GM12878 (cell line): ENCODE measurements around the gene BPIFB3. TPM values are rescaled to one million over a fixed set of nuclear protein-coding genes. Genes with fewer than 3 reads are reported as not detected.
A peak's percentile ranks its signal among the peaks of the same experiment; 100 is the strongest.

Experiments
- ATAC-seq: fragments of 200-7000 bp; cut with Tn5 transposase; 3 replicates; pipeline ENCODE4 v1.9.1; 2020; ENCODE audit warnings: mild to moderate bottlenecking, moderate library complexity
- BruUV-seq: library from RNA; stranded (reverse); fragments of 400-500 nt; replicated peaks from 2 replicates; lab custom pipeline; 2021; lab: Mats Ljungman, UMichigan
- CTCF ChIA-PET: fragments of 300-600 bp; sonication (Branson Sonifier 250); formaldehyde crosslinking; extraction: SDS; loops from one replicate; lab custom pipeline; 2021; ENCODE audit warnings: inconsistent platforms; lab: Yijun Ruan, JAX
- POLR2A ChIA-PET: fragments of 350-600 bp; formaldehyde crosslinking; extraction: SDS; loops from one replicate; lab custom pipeline; 2021; ENCODE audit warnings: inconsistent platforms; lab: Charles Lee
- RAD21 ChIA-PET: fragments of 300-600 bp; sonication (Branson Sonifier 250); formaldehyde crosslinking; loops from one replicate; lab custom pipeline; 2023; ENCODE audit warnings: antibody characterized with exemption; ENCODE audit not compliant: unreplicated experiment; lab: Charles Lee
- SMC1A ChIA-PET: fragments of 300-600 bp; sonication (Branson Sonifier 250); formaldehyde crosslinking; loops from one replicate; lab custom pipeline; 2023; ENCODE audit not compliant: unreplicated experiment, uncharacterized antibody; lab: Charles Lee
- DNase-seq: peaks from one replicate; pipeline ENCODE4 v3.0.0-alpha.2; 2011; ENCODE audit warnings: low read depth, low spot score
- FAIRE-seq: peaks from 3 replicates; lab custom pipeline; 2011; peaks lifted over from hg19 to GRCh38; lab: Jason Lieb, UNC
- H2AFZ ChIP-seq: 2 replicates; pipeline ENCODE4 v1.6.0; 2011; ENCODE audit warnings: low read depth, low read length, control low read depth; ENCODE audit not compliant: control insufficient read depth
- H3K27ac ChIP-seq: 2 replicates; pipeline ENCODE4 v1.5.1; 2011; ENCODE audit warnings: control low read depth; ENCODE audit not compliant: control insufficient read depth, insufficient read depth
- H3K27me3 ChIP-seq, 2 experiments: replicated peaks in 1 of 2; 2 replicates each; pipeline versions ENCODE4 v1.6.0 to v1.6.1; 2011; ENCODE audit warnings: low read length in 1 of 2; ENCODE audit not compliant: control insufficient read depth in 2 of 2, insufficient read depth in 2 of 2
- H3K36me3 ChIP-seq, 2 experiments: 2 replicates each; pipeline ENCODE4 v1.5.1; 2011; ENCODE audit warnings: low read length in 1 of 2; ENCODE audit not compliant: control insufficient read depth in 2 of 2, insufficient read depth in 2 of 2
- H3K4me1 ChIP-seq: 2 replicates; pipeline ENCODE4 v1.6.1; 2011; ENCODE audit warnings: mild to moderate bottlenecking, low read length, moderate library complexity, mixed read lengths; ENCODE audit not compliant: control insufficient read depth, insufficient read depth
- H3K4me2 ChIP-seq: 2 replicates; pipeline ENCODE4 v1.6.0; 2011; ENCODE audit warnings: control low read depth; ENCODE audit not compliant: control insufficient read depth, insufficient read depth
- H3K4me3 ChIP-seq: fragments of 200-600 bp; sonication (generic); 2 replicates; pipeline ENCODE4 v1.5.1; 2016
- H3K79me2 ChIP-seq: 2 replicates; pipeline ENCODE4 v1.6.0; 2011; ENCODE audit warnings: low read length; ENCODE audit not compliant: control insufficient read depth, insufficient read depth
- H3K9ac ChIP-seq: 2 replicates; pipeline ENCODE4 v1.8.0; 2011; ENCODE audit warnings: low read length, control low read depth, mixed read lengths; ENCODE audit not compliant: control insufficient read depth, insufficient read depth
- H3K9me3 ChIP-seq: replicated peaks from 3 replicates; pipeline ENCODE4 v1.5.1; 2011; ENCODE audit warnings: mild to moderate bottlenecking, low read length; ENCODE audit not compliant: control insufficient read depth, insufficient read depth
- H4K20me1 ChIP-seq: 2 replicates; pipeline ENCODE4 v1.6.0; 2011; ENCODE audit not compliant: control insufficient read depth, insufficient read depth
- ASH2L ChIP-seq: fragments of 300-600, 200-600 bp; sonication (generic); IDR thresholded peaks from 2 replicates; pipeline ENCODE4 v1.6.1; 2017; ENCODE audit warnings: low read depth, mild to moderate bottlenecking, borderline replicate concordance
- CHD1 ChIP-seq: IDR thresholded peaks from 2 replicates; pipeline ENCODE4 v1.6.1; 2012; ENCODE audit warnings: low read depth, low read length, improper control_type of control experiment
- CTCF ChIP-seq, 3 experiments: IDR thresholded peaks in 2 of 3; conservative IDR thresholded peaks in 1 of 3; 2 replicates each; pipeline ENCODE4 v1.5.1; 2011; ENCODE audit warnings: low read depth in 3 of 3, low read length in 3 of 3, mild to moderate bottlenecking in 3 of 3, control low read depth in 2 of 3, moderate library complexity in 2 of 3, inconsistent platforms in 1 of 3, mixed read lengths in 1 of 3; ENCODE audit not compliant: control insufficient read depth in 2 of 3, insufficient read depth in 1 of 3; ENCODE audit errors: extremely low read depth in 1 of 3
- FOXM1 ChIP-seq: IDR thresholded peaks from 2 replicates; pipeline ENCODE4 v1.6.1; 2012; ENCODE audit warnings: low read depth, mild to moderate bottlenecking, inconsistent platforms, low read length, moderate library complexity
- HDAC6 ChIP-seq: fragments of 200-600 bp; sonication (generic); IDR thresholded peaks from one replicate; pipeline ENCODE4 v1.8.0; 2017; ENCODE audit warnings: antibody characterized with exemption; ENCODE audit not compliant: unreplicated experiment
- NFXL1 ChIP-seq: fragments of 450-650 bp; IDR thresholded peaks from 2 replicates; pipeline ENCODE4 v1.6.1; 2017; ENCODE audit warnings: antibody characterized with exemption, mild to moderate bottlenecking, borderline replicate concordance
- NR2F1 ChIP-seq: fragments of 450-650 bp; conservative IDR thresholded peaks from 2 replicates; pipeline ENCODE4 v1.6.1; 2017; ENCODE audit warnings: mild to moderate bottlenecking
- RAD21 ChIP-seq: IDR thresholded peaks from 2 replicates; pipeline ENCODE4 v1.6.1; 2011; ENCODE audit warnings: mild to moderate bottlenecking, low read depth, low read length, moderate library complexity; ENCODE audit not compliant: insufficient read depth
- SMC3 ChIP-seq: IDR thresholded peaks from 2 replicates; pipeline ENCODE4 v1.6.1; 2011; ENCODE audit warnings: low read length, improper control_type of control experiment, borderline replicate concordance
- YBX1 ChIP-seq: fragments of 450-650 bp; IDR thresholded peaks from 2 replicates; pipeline ENCODE4 v1.6.1; 2016; ENCODE audit warnings: antibody characterized with exemption
- ZNF207 ChIP-seq: fragments of 450-650 bp; IDR thresholded peaks from 2 replicates; pipeline ENCODE4 v1.6.1; 2014; ENCODE audit warnings: antibody characterized with exemption, mild to moderate bottlenecking, borderline replicate concordance
- WGBS: methylation state at CpG from one replicate; pipeline ENCODE4 v1.1.6; 2016; ENCODE audit warnings: low lambda C conversion rate; ENCODE audit not compliant: insufficient replicate concordance, insufficient coverage; ENCODE audit errors: missing lambda C conversion rate; 5-methylcytosine and 5-hydroxymethylcytosine counted together
- in situ Hi-C: fragments of 300-500 bp; cut with MboI; formaldehyde crosslinking; loops from 9 replicates; pipeline ENCODE4 v1.14.3; 2018; ENCODE audit warnings: mixed read lengths
- intact Hi-C: fragments of 100-400 bp; cut with micrococcal nuclease; formaldehyde crosslinking; loops from one replicate; pipeline ENCODE4 v1.14.2; 2022; ENCODE audit not compliant: unreplicated experiment
- polyA plus RNA-seq, 11 experiments: library from polyadenylated mRNA; depleted of rRNA in 4 of 11; unstranded in 6 of 11; stranded (reverse) in 5 of 11; fragments of >200 nt; fragmentation: Nextera tagmentation in 4 of 11; fragmentation: Illumina TruSeq in 1 of 11; extraction: Ambion mirVana in 4 of 11; extraction: Trizol in 1 of 11; gene quantifications; 1 replicate in 1 of 11; 2 replicates in 10 of 11; pipeline versions ENCODE4 v1.2.1 to v1.2.3, GENCODE V29; 2011 to 2016; ENCODE audit warnings: inconsistent platforms in 2 of 11, missing spikeins in 2 of 11, low read depth in 1 of 11
- total RNA-seq, 4 experiments: library from RNA; depleted of rRNA in 3 of 4; stranded (reverse); fragments of >200 nt in 3 of 4; fragmentation: Illumina TruSeq in 1 of 4; extraction: Trizol in 1 of 4; gene quantifications; 2 replicates each; pipeline versions ENCODE4 v1.2.1 to v1.2.3, GENCODE V29; 2013 to 2021
- TF ChIP-seq, protein P1 (sequence below): fragments of 450-650 bp; IDR thresholded peaks from 2 replicates; pipeline ENCODE4 v1.6.1; 2017; ENCODE audit warnings: mild to moderate bottlenecking, low read depth, inconsistent platforms; ENCODE audit not compliant: poor library complexity, severe bottlenecking
- TF ChIP-seq, protein P2 (sequence below): fragments of 450-650 bp; IDR thresholded peaks from 2 replicates; pipeline ENCODE4 v1.6.1; 2016; ENCODE audit warnings: mild to moderate bottlenecking, moderate library complexity, borderline replicate concordance

BPIFB3 gene
- total and polyA plus RNA-seq, 10 of the 15 experiments (the other 5 are each of a cell fraction or from before 2014, with no cell fraction given) = not detected

DNA sequence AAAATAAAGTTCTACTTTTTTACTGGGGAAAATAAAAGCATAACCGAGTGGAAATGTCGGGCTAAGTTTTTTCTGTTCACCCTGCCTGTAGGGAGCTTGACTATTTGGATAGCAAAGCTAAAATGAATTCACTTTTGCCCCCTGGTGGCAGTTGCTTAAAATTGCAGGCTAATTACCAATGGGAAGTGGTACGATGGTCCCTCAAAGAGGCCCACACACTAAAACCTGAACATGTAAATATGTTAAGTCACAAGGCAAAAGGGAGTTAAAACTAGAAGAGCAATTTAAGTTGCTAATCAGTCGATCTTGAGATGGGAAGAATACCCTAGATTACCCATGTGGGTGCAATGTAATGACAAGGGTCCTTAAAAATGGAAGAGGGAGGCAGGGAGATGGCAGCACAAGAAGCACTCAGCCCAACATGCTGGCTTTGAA, 48.6 kb upstream of the BPIFB3 start:
- ChIA-PET SMC1A (interaction anchor here (0.6 to 1.0 kb wide), 3 partner anchors 24 to 183 kb away, joined by 3 read pairs; no protein-coding TSS in a partner anchor), POLR2A (no interaction called here), CTCF (interaction anchor here (1.0 to 1.8 kb wide), 9 partner anchors 12 to 331 kb away, joined by 3 to 10 read pairs (median 4); partner anchors contain the start of gene C20orf203), RAD21 (interaction anchor here (0.5 to 0.8 kb wide), 2 partner anchors 103 to 367 kb away, joined by 4 read pairs; no protein-coding TSS in a partner anchor)
- Histone ChIP-seq H3K27me3 (no peaks in the 10 kb centered on the region), H3K4me1 (no peaks in the 10 kb centered on the region), H3K9ac (no peak overlapping the region), H3K79me2 (no peaks in the 10 kb centered on the region), H4K20me1 (no peaks in the 10 kb centered on the region), H3K27ac (no peak overlapping the region), H2AFZ (no peak overlapping the region), H3K4me3 (no peak overlapping the region), H3K9me3 (no peaks in the 10 kb centered on the region; the same call in 2 of the 3 replicates), H3K36me3 (no peaks in the 10 kb centered on the region), H3K4me2 (no peak overlapping the region)
- in situ Hi-C loops (no loop called here), intact Hi-C loops (loop anchor here (1.0 kb wide), 1 partner anchor 103 kb away; no protein-coding TSS in a partner anchor)
- ATAC-seq (no peak), DNase-seq (no peak), FAIRE-seq (no peak)
- BruUV-seq = no TSS peak
- 5% methylated on average over 4 of the region's 4 CpGs for WGBS
- no peak for TF ChIP-seq NFXL1
- no peak for TF ChIP-seq ASH2L
- peak in 2 of 3 experiments; percentile 32 to 65; a peak in 3 of 6 replicates for TF ChIP-seq CTCF (IDR thresholded peaks at IDR 0.05 in 2 of 3, conservative IDR thresholded peaks at IDR 0.05 in 1 of 3; ENCODE audit: control insufficient read depth in 2 of 3, extremely low read depth in 1 of 3, insufficient read depth in 1 of 3, low read depth in 3 of 3, low read length in 3 of 3)
- TF ChIP-seq NR2F1 = no peak
- no peak for TF ChIP-seq FOXM1
- no peak for TF ChIP-seq ZNF207
- TF ChIP-seq, protein P1, sequence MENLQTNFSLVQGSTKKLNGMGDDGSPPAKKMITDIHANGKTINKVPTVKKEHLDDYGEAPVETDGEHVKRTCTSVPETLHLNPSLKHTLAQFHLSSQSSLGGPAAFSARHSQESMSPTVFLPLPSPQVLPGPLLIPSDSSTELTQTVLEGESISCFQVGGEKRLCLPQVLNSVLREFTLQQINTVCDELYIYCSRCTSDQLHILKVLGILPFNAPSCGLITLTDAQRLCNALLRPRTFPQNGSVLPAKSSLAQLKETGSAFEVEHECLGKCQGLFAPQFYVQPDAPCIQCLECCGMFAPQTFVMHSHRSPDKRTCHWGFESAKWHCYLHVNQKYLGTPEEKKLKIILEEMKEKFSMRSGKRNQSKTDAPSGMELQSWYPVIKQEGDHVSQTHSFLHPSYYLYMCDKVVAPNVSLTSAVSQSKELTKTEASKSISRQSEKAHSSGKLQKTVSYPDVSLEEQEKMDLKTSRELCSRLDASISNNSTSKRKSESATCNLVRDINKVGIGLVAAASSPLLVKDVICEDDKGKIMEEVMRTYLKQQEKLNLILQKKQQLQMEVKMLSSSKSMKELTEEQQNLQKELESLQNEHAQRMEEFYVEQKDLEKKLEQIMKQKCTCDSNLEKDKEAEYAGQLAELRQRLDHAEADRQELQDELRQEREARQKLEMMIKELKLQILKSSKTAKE = no peak
- TF ChIP-seq CHD1 = no peak
- TF ChIP-seq, protein P2, sequence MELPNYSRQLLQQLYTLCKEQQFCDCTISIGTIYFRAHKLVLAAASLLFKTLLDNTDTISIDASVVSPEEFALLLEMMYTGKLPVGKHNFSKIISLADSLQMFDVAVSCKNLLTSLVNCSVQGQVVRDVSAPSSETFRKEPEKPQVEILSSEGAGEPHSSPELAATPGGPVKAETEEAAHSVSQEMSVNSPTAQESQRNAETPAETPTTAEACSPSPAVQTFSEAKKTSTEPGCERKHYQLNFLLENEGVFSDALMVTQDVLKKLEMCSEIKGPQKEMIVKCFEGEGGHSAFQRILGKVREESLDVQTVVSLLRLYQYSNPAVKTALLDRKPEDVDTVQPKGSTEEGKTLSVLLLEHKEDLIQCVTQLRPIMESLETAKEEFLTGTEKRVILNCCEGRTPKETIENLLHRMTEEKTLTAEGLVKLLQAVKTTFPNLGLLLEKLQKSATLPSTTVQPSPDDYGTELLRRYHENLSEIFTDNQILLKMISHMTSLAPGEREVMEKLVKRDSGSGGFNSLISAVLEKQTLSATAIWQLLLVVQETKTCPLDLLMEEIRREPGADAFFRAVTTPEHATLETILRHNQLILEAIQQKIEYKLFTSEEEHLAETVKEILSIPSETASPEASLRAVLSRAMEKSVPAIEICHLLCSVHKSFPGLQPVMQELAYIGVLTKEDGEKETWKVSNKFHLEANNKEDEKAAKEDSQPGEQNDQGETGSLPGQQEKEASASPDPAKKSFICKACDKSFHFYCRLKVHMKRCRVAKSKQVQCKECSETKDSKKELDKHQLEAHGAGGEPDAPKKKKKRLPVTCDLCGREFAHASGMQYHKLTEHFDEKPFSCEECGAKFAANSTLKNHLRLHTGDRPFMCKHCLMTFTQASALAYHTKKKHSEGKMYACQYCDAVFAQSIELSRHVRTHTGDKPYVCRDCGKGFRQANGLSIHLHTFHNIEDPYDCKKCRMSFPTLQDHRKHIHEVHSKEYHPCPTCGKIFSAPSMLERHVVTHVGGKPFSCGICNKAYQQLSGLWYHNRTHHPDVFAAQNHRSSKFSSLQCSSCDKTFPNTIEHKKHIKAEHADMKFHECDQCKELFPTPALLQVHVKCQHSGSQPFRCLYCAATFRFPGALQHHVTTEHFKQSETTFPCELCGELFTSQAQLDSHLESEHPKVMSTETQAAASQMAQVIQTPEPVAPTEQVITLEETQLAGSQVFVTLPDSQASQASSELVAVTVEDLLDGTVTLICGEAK = no peak
- peak; percentile 46; the same call in 1 of the 2 replicates for TF ChIP-seq SMC3
- no peak for TF ChIP-seq YBX1
- peak; percentile 47 for TF ChIP-seq RAD21
- TF ChIP-seq HDAC6 = no peak
